Nucleus accumbens (tissue), 56 donors: Measurements from ENCODE around the gene COMMD8.
"Not testable (repeated sequence)": the region's sequence is repeated elsewhere in the genome, so short reads cannot be mapped to it uniquely, and the experiment has no call there.

ENCODE experiments used
- DNase-seq, 56 donors: peaks; one replicate each; lab custom pipeline; 2025; lab: John Stamatoyannopoulos, UW

Gene COMMD8

DNA sequence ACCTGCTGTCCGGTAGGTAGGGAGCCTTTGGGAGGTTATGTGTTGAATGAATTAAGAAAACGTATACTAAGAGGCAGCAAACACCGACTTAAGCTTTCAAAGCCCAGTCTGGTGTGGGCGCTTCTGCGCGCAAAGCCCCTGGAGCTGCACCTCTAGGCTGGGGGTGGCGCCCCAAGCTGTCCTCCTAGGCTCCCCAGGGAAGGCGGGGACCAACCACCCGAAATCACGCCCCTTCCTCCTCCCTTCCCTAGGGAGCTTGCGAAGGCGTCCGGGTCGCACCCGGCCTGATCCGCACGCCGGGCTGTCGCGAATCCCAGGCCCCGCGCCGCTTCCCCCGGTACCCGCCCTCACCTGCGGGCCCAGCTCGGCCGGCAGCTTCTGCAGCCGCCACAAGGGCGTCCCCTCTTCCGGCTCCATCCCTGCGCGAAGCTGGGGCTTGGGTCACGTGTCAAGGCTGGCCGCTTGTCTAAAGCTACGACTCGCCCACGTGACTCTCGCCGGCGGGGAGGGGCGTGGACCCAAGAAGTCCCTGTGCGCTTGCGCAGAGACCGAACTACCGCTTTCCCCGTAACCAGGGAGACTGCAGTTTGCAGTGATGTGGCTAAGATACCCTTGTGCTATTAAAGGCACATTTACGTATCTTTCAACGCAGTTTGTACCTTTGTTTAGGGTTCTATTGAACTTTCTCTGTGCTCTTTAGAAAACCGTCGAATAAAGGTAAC lies at the start of gene COMMD8:
Gene COMMD8 (minus strand): TSS at position 468 of the 722 bp plus-strand sequence. CDS start 51 bp downstream, at position 417.
- DNase-seq: peak; percentile 64 to 98 (median 93)

DNA sequence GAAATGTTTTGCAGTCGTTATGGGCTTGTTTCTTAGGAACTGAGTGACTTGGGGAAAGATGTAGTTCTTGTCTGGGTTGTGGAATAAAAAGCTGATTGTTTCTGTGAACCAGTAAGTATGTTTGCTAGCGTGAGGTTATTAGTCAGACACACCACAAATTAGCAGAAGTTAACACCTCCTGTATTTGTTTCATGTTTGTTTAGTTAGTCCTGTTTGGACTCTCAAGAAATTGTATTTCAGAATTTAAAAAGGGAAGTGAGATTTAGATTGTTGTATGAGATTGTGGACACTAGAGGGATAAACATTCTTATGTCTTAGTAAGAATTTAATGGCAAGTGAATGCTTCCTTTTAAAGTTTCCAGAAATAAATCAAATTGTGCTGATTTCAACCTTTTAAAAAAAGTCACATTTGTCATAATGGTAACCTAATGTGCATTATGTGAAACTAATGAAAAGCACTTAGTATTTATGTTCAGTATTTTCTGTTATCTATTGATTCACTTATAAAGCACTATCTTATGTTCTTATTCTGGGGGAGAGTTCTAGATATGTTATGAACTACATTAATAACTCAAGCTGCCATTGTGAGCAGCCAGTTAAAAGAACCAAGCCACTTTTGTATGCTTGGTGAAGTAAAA lies 47.1 kb upstream of the COMMD8 start:
- no peak for DNase-seq

DNA sequence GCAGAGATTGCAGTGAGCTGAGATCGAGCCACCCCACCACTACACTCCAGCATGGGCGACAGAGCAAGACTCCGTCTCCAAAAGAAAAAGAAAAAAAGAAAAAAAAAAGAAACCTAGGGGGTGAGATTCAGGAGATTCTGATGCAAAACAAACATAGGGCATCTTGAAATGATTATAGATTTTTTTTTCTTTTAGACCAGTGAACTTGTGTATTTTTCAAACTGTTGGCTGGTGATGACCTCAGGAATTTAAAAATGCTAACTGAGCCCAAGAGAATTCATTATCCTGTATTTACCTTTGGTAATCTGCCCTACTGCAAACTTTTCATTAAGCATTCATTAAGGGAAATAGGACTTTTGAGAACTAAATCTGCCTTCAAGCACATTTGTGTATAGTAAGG lies 42.2 kb upstream of the COMMD8 start:
- no peak for DNase-seq

DNA sequence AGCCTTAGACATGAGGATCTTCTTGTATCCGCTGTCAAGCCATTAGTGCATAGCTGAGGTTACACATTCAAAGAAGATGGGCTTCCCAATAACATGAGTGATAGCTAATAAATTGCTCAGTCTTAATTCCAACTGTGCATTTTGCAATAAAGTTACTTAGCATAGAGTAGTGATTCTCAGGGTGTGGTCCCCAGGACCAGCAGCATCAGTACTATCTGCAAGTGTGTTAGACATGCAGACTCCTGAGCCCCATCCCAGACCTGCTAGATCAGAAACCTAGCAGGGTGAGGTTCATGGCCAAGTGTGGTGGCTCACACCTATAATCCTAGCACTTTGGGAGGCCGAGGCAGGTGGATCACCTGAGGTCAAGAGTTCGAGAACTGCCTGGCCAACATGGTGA lies 41.6 kb upstream of the COMMD8 start:
- DNase-seq: no peak

DNA sequence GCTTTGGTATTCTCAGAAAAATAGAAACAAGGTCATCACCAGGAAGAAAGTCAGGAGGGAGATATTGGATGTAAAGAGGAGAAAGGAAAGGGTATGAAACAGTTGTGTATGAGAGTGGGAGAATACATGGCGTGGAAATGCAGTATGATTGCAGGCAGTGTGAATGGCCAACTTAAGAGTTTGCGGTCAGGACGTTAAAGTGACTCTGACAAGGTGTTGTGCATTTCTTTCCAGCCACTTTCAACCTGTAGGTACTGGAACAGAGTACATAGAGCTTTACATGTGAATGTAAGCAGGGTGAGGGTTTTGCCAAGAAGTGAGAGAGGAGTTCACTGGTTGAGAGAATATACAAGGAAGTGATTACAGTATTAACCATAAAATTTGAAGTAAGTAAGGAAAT lies 37.3 kb upstream of the COMMD8 start:
- DNase-seq: no peak

DNA sequence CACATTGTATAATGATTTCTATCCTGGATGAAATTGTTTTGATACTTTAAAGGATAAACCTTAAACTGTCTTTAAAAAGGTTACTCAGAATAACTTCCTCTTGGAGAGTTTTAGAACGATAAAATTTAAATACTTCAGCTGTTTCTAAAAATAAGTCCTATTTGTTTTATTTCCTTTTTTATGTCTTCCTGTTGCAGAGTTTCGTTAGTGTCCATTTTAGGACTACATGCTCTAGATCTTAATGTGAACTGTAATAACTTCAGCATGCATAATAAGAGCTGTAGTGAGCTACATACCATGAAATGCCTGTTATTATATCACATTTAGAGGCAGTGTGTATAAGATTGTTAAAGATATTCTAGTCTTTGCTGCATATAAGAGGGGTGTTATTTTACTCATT lies 36.2 kb upstream of the COMMD8 start:
- no peak for DNase-seq

DNA sequence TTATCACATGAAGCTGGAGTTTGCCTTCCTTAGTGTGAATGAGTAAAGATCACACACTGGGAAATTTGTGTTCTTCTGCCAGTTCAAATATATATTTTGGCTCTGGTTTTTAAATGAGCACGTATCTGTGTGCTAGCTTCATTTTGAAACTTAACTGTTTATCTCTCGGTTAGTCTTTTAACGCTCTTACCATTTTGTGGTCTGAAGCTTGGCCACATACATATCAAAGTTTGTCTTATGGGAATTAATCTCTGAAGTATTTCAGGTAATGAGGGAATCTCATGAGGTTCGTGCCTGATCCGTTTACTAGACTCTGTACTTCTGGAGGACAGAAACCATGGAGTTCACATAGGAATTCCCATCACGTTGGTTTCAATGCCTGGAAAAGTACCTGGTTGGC lies 35.4 kb upstream of the COMMD8 start:
- DNase-seq: no peak

DNA sequence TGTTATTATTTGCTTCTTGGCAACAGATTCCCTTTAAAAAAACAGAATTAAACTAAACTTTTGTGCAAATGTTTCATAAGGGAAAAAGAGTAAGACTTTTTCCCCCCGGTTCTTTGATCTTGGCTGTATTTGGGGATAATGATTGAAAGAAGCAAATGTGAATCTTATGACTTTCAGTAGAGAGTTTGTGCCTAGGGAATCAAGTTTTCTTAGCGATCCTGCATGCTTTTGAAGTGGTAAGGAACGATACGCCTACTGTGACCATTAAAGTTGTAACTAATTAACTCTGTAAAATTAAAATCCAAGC lies 30.6 kb upstream of the COMMD8 start:
- no peak for DNase-seq

DNA sequence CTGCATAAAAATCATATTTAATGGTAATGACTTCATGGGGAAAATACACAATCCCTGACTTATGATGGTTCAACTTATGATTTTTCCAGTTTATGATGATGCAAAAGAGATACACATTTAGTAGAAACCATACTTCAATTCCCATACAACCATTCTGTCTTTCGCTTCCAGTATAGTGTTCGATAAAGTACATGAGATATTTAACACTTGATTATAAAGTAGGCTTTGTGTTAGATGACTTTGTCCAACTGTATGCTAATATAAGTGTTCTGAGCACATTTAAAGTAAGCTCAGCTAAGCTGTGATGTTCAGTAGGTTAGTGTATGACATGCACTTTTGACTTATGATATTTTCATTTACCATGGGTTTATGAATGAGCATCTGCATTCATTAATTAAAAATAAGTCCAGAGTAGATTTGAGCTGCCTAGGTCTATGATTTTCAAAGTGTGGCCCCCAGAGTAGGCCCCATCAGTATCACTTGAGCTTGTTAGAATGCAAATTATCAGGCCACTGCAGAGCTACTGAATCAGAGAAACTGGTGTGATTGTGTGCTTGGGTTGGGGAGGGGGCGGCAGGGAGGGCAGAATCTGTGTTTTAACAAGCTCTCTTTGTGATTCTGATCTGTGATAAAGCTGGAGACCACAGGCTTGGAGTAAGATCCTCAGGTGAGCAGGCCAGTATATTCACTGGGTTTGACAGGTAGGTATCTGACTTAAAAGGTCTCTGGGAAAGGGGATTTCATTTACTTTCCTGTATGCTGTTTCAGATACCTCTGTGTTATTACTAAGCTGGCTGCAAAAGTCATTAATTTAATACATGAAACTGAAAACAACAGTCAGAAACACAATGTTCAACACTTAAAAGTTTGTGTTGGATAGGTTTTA lies 30.0 kb upstream of the COMMD8 start:
- DNase-seq: no peak

DNA sequence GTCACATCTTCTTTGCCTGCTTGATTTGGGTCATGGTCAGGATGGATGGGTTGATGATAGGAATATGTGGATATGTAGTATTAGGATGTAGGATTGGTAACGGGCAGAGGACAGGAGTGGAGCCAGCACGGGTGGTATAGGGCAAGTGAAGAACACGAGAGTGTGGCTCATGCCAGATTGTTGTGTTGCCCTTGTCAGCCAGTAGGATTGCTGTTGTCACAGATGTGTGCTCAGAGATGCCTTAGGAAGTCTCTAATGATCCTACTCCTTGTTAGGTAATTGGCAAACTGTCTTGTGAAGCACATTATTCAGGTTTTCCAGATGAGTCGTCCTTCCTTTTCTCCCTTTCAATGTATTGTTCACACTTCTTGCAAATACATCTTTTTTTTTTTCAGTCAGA lies 27.0 kb upstream of the COMMD8 start:
- DNase-seq: no peak

DNA sequence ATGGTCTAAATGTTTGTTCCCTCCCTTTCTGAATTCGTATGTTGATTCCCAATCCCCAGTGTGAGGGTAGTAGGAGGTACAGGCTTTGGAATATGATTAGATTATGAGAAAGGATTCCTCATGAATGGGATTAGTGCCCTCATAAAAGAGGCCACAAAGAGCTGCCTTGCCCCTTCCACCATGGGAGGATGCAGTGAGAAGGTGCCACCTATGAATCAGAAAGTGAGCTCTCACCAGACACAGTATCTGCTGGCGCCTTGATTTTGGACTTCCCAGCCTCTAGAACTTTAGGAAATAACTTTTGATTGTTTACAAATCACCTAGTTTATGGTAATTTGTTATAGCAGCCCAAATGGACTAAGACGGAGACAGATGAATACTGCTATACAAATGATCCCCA lies 25.2 kb upstream of the COMMD8 start:
- no peak for DNase-seq

DNA sequence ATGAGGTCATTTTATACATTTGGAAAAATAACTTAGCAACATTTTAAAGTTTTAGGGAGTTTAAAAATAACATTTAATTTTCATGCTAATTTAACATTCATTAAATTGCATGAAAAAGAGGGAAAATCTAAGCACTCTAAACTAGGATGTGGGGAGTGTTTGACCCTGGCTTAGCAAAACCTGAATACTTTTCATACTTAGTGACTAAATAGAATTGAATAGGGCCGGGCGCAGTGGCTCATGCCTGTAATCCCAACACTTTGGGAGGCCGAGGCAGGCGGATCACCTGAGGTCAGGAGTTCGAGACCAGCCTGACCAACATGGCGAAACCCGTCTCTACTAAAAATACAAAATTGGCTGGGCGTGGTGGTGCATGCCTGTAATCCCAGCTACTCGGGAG lies 23.2 kb upstream of the COMMD8 start:
- DNase-seq: not testable (repeated sequence)

DNA sequence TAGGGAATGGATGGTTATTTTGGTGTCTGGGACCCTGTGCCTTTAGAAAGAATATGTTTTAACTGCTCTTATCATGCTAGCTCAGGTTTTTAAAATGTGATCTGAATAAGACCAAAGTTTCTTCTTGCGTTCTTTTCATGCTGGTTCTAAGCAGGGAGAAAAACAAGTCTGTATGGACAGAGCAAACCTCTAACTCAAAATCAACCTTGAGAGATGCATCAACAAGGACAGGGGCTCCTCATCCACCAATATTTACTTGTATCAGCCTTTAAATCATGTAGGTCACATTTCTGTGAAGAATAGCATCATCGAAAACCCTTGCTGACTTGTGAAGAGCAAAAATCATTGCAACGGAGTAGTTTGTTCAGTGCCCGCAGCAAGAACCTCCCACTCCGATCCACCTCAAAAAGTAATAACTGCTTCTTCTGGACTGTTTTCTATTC lies 22.8 kb upstream of the COMMD8 start:
- DNase-seq: peak in 1 of 56 donors; percentile 14

DNA sequence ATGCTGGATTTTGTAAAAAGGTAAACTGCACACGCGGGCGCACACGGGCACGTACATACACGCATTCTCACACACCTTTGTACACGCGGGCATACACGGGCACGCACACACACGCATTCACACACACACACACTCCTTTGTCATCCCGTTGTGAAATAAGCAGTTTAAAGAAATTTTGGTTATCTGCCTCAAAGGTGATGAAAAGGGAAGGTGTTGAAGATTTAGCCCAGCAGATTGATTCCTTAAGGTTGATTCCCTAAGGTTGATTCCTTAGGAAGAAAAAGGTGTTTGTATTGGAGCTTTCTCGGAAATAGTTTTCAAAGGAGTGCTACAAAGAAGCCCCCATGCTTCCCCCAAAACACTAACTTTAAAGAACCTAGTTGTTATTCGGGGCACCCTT lies 22.3 kb upstream of the COMMD8 start:
- DNase-seq: no peak

DNA sequence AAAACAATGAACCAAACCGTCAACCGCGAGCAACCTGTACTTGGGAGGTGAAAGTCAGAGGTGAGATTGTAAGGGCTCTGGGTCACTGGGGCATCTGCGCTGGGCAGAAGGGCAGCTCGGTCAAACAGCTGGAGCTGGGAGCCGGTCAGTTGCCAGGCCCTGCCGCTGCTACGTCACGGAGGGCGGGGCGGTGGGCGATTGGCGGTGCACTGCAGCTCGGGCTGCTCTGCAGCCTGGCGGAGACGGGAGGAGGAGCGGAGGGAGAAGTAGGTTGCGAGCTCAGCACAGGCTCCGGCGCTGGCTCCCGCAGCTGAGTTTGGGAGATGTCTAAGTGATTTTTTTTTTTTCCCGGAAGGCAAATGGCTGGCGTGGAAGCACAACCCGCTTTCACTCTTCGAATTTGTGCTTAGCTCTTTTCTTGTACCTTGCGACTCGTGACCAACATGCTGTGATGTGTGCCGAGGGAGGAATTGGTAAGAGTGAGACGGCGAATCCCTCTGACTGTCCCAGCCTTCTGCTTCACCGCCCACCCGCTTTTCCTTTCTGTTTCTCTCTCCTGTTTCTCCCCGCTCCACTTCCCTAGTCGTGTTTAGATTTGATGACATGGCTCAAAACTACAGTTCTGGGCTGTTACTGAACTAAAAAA lies 21.7 kb upstream of the COMMD8 start, which contains the start of gene ATP10D:
Gene ATP10D (plus strand): TSS at position 229 of the 646 bp plus-strand sequence. CDS start 27,266 bp downstream, outside the sequence.
- peak; percentile 58 to 97 (median 90) for DNase-seq

DNA sequence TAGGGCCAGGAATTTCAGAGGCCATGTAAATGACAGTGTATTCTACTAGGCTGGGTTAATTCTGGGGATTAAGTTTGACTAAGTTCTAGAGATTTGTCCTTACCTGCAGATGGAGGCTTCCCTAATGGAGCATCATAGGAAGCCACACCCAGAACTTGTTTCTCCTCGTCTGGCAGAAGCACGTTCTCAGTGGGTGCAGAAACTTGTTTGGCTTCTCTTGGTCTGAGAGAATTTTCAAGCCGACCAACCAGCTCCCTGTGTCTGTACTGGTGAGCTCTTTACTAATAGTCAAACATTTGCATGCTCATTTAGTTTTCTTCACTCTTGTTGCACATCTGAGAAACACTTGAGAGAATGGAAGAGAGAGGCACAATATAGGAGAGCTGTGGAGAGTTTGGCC lies 20.7 kb upstream of the COMMD8 start:
- peak in 1 of 56 donors; percentile 8 for DNase-seq

DNA sequence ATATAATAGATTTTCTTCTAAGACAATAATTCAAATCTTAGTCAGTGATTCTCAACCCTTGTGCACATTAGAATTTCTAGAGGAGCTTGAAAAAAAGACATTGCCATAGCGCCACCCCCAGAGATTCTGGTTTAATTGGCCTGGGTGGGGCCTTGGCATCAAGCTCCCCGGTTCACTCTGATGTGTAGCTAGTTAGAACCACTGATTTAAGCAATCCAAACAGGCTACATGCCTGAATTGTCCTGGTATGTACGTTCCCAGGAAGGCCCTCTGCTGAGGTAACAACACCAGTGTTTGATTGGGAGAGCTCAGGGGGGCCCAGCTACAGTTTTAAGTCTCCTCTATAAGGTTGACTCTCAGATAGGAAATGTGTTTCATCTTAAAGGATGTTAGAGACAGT lies 20.2 kb upstream of the COMMD8 start:
- peak in 3 of 56 donors; percentile 3 to 21 (median 6) for DNase-seq

DNA sequence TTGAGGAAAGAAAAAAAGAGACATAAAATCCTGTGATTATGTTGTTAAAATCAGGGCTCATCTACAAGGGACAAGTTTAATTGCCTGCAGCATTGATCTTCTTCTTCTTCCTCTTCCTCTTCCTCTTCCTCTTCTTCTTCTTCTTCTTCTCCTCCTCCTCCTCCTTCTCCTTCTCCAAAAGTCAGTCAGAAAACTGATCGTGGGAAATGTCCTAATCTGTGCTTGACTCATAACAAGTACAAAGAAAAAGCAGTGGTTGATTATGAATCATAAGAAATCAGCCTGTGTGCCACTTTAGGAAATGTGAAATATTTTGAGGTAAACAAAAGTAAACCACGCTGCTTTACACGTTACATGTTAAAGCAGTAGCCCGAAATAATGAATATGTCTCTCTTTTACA lies 18.8 kb upstream of the COMMD8 start:
- no peak for DNase-seq

DNA sequence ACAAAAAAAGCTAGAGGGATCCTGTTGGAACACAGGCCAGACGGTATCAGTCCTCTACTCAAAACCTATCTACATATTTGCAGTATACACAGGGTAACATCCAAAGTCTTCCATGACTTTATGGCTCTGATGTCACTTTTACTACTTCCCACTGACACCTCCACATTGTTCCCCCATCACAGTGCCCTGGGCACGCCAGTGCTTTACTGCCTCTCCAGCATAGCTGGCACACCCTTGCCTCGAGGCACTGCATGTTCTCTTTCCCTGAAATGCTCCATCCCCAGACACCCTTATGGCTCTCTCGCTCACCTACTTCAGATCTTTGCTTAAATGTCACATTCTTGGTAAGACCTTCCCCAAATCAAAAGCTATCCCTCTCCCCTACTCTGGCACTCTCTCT lies 15.3 kb upstream of the COMMD8 start:
- DNase-seq: no peak

DNA sequence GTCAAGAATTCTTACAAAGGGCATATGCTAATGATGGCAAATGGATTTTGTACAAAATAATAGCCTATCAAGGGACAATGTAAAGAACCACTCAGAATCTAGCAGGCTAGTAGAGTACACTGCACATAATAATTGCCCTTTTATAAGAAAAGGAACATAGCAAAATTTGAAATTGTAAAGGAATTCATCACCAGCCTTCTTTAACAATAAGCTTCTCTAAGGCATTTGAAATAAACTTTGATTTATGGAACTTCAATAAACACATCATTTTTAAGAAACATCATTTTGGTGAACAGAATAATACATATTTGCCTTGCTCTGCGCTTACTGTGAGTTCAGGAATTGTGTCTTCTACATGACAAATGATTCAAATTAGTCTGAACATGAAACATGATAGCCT lies 11.9 kb upstream of the COMMD8 start:
- DNase-seq: no peak

DNA sequence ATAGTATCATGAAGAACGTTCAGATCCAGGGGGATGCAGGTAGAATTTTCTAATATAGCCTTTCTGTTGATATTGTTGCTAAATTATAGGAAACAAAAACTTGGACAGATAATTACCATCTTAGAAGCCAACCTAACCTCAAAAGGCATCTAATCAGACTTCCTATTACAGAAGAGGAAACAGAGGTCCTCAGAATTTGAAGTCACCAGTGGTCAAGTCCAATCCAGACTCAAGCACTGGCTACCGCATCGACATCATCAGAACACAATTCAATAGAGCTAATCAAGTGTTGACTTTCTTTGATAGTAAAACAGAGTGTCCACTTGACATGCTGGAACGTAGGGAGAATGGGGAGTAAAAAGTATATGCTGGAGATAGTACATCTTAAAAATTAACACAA lies 11.3 kb upstream of the COMMD8 start:
- no peak for DNase-seq
